ENCODE results near the gene ITCH.

ITCH gene

GRCh38 chr20:34553366-34553867, 190.3 kb downstream of the ITCH start:
- DNase-seq (ENCODE audit: low read depth), result no peak

- DNase-seq (ENCODE audit: low read depth), result no peak
Measured at GRCh38 chr20:34557936-34558319, 194.9 kb downstream of the ITCH start.

GRCh38 chr20:34558320-34559218, 195.5 kb downstream of the ITCH start, which contains the start of gene MAP1LC3A:
Gene MAP1LC3A (plus strand): TSS chr20:34558718. CDS start chr20:34558869, 151 bp downstream.
- DNase-seq (ENCODE audit: low read depth), result peak; percentile 94

GRCh38 chr20:34559311-34560140, 196.5 kb downstream of the ITCH start:
- no peak for DNase-seq (ENCODE audit: low read depth)

GRCh38 chr20:34560141-34560523, 197.1 kb downstream of the ITCH start:
- no peak for DNase-seq (ENCODE audit: low read depth)

- DNase-seq (ENCODE audit: low read depth), result no peak
Measured at GRCh38 chr20:34560614-34561013, 197.5 kb downstream of the ITCH start.
